Muscle of arm (tissue), 12 donors: Measurements from ENCODE around the gene ACAD11. TPM values are rescaled to one million over a fixed set of nuclear protein-coding genes. Genes with fewer than 3 reads are reported as not detected.
A peak's percentile ranks its signal among the peaks of the same experiment; 100 is the strongest.
"Not testable (repeated sequence)": the region's sequence is repeated elsewhere in the genome, so short reads cannot be mapped to it uniquely, and the experiment has no call there.

Experiments
- DNase-seq: peaks from one replicate; pipeline ENCODE4 v3.0.0-alpha.2; 2013
- polyA plus RNA-seq, 12 donors: library from polyadenylated mRNA; unstranded; fragments of 120-200 nt; gene quantifications; one replicate each; pipeline ENCODE4 v1.2.1, GENCODE V29; 2013; ENCODE audit not compliant: insufficient read length in 12 of 12

The ACAD11 gene
- polyA plus RNA-seq, 12 donors: 8.2 to 43.0 (median 13.3) TPM; not detected in 1

DNA sequence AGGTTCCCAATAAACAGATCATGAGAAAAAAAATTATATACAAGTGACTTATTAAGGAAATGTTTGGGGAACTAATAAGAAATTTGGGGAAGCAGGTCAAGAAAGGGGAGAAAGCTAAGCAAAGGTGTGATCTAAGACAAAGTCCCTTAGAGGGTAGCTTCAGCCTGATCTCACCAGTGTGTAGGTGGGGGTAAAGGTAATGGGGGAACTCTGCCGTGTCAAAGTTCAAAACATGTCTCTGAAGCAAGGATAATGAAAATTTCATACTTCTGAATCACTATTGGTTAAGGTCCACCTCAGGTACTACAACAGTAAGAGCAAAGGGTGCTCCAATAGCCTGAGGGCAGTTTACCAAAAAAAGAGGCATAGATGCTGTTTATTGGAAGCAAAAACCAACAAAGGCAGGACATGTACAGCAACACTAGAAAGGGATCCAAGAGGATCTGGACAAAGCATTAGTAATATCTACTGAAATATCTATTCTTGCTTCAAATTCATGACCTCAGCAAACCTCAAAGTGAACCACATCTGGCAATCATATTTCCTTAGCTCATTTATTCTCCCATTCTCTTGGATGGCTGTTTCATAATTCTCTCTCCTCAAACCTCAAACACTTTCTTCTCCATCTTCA is 6.9 kb downstream of the ACAD11 start:
- peak; percentile 7 for DNase-seq

DNA sequence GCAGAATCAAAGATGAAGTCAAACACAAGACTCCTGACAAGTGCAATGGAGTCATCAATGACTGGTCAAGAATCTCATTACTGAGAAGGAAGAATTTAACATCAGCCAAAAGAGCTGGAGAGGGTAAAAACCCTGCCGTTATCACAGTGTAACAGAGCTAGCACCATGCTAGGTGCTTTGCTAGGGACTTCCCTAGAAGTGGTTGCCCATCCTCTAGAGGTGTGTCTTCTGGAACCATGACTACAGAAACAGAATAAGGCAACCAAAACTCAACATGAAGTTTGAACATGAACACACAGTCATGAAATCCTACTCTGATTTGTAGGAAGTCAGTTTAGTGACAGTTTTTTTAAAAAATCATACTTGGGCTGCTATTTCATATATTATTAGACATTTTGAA is 9.5 kb downstream of the ACAD11 start:
- no peak for DNase-seq

DNA sequence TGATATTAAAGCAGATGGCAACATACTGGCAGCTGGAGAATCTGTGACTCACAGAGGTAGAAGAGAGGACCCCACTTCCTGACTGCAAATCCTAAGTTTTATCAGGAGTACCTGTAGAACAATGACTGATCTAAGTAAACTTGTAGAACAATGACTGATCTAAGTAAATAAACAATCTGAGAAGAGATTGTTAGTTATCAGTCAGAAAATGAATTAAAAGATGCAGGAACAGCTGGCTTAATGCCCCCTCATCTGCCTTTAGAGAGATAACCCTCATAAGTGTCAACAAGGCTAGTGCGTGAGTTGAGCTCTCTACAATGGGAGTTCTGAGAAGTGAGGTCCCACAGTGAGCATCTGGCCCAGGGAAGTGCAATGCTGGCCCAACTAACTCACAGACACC is 14.6 kb downstream of the ACAD11 start:
- DNase-seq: no peak

DNA sequence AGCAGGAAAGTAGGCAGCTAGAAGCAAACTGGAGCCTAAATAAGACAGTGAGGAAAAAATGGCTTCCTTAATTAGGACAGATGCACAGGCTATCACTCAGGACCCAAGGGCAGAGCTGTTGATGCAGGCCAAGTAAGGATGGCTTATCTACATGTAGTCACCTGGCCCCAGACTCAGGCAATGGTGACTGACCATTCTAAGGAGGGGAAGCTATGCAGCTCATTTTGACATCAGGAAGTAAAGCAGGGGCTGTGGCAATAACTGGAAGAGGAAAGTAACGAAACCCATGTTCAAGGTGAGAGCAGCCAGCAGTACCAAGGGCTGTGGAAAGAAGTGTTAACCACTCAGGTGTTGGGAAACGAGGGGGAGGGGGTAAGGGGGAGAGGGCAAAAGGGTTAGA is 16.2 kb downstream of the ACAD11 start:
- no peak for DNase-seq

DNA sequence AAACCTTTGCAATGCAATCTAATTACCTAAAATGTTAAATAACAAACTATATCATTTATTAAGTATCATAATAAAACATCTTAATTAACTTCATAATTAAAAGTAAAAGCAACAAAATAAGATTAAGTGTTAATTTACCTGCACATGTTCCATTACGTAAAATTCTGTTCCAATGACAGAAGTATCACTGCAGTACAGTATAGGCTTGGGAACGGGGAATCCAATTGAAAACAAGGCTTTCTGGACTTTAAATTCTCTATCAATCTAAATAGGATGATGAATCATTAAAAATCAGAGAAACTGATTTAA is 17.1 kb downstream of the ACAD11 start:
- no peak for DNase-seq

DNA sequence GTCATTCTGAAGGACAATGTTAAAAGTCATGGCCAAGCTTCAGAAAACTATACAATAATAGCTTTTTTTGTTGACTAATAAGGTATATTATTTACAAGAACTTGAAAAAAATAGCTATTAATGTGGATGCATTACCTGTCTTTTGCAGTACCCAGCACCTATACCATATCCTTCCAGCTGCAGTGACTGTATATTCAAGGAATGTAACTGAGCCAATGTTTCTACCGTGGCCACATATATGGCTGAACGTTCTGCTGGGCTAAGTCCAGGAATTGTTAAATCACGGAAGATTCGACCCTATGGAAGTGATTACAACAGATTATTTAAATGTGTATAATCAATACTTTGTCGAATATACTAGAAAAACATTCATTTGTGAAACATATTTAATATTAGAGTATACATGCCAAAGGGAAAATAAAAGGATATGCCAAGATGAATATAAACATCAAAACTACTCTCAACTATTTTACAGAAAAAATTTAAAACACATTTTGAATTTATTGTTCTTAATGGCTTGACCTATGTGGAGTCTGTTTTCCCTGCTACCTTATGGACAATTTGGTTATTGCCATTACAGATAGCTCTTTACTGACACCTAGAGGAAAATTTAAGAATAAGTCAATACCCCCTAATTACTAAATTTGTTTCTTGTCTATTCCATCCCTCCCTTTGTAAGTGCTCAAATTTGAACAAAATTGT is 17.6 kb downstream of the ACAD11 start:
- peak; percentile 58 for DNase-seq

DNA sequence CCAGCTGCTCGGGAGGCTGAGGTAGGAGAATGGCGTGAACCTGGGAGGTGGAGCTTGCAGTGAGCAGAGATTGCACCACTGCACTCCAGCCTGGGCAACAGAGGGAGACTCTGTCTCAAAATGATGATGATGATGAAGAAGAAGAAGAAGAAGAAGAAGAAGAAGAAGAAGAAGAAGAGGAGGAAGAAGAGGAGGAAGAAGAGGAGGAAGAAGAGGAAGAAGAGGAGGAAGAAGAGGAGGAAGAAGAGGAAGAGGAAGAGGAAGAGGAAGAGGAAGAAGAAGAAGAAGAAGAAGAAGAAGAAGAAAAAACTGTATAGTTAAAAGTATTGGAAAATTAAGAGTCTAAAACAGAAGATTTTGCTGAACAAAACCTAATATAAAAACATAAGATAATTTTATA is 18.2 kb downstream of the ACAD11 start:
- not testable (repeated sequence) for DNase-seq

DNA sequence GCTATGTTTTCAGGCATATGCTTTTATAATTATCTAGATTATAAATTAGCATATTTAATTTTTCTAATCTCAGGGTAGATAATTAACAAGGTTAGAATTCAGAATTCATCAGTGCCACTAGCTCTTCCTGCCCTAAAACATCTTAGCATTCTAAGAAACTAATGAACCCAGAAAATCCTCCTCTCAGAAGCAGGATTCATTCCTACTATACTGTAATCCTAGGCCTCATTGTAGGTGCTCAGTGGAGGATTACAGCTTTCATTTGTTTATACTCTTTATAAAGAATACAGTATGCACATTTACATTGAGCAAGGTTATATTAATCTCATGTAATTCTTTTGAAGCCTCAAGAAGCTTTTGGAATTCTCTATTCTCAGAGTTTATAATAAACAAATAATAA is 20.9 kb downstream of the ACAD11 start:
- DNase-seq: no peak

DNA sequence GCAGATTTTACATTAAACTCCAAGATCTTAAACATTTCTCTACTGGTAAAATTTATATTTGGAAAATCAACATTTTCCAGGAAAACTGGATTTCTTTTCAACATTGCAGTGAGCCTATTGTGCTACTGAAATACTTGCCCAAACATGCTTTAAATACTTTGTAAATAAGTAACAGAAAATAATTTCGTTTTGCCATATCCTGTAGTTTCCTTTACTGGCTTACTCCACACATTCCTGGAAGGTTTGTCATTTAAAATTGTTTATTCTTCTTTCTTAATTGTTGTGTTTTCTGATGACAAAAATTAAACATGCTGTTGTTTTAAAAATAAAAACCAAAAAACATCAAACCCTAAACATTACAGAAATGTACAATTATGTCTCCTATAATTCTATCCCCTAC is 22.0 kb downstream of the ACAD11 start:
- no peak for DNase-seq

DNA sequence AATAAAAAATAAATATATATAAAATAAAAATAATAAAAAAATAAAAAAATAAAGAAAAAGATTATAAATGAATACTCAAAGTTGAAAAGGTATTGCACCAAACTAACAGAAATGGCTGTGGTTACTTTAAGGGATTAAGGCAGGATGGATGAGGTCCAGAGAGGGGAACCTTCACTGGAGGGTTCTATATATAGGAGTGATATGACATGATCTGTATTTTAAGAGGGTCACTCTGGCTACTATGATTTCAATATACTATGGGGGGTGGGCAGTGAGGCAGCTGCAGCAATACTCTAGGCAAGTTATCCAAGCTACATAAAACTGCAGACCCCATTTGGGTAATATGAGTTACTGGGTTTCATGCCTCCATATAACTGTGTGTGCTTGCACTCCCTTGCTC is 24.6 kb downstream of the ACAD11 start:
- no peak for DNase-seq

DNA sequence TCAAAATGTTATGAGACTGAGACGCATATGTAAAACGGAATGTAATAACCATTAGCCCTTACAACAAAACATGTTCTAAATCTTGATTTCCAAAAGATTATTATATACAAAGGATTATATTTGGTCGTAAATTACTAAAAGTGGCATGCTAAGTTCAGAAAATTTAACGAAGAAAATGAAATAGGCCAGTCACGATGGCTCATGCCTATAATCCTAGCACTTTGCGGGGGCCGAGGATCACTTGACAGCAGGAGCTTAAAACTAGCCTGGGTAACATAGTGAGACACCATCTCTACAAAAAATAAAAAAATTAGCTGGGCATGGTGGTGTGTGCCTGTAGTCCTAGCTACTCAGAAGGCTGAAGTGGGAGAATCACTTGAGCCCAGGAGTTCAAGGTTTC is 29.0 kb downstream of the ACAD11 start:
- no peak for DNase-seq

DNA sequence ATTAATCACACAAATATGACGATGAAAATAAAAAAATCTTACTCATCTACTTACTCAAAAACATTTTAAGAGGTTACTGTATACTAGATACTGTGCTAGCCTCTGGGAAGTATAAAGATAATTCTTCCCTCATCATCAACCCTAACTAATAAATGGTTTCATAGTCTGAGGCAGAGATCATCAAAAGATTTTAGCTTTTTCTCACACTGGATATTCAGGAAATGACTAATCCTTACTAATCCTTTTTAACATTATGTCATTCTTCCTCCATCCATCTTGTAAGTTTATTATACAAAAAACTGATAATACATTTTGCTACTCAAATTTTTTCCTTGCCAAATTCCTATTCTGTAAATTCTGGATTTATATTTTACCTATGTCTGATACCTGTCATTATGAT is 29.7 kb downstream of the ACAD11 start:
- no peak for DNase-seq

DNA sequence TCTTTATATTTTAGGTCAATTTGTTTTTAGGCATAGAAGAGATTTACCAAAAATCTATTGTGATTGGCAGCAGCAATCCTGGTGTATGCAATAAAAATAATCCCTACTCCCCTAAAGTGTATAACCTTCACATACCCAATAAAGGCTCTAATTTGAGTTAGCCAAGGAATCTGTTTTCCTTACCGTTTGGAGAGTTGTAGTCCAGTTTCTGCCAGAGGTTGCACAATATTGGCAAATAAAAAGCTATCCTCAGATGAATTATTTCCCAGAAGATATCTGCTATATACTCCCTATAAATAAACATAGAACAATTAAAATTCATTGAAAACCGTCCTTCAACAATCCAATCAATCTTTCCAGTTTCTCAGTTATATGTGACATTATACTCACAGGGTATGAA is 31.5 kb downstream of the ACAD11 start:
- no peak for DNase-seq

DNA sequence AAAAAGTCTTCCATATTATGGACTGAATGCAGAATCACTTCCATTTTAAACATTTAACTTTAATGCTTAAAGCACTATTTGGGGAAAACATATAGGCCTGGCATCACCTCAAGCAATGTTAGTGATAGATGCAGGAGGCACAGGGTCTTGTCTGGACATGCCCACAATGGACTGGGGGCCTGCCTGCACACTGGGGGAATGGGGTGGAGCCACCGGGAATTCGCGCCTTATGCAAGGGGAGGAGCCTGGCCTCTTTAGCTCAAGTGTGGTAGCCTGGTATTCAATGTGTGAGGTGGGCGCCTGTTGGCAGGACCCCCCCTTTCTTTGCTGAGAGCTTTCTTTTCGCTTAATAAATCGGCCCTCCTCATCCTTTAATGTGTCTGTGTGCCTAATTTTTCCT is 32.7 kb downstream of the ACAD11 start:
- no peak for DNase-seq

DNA sequence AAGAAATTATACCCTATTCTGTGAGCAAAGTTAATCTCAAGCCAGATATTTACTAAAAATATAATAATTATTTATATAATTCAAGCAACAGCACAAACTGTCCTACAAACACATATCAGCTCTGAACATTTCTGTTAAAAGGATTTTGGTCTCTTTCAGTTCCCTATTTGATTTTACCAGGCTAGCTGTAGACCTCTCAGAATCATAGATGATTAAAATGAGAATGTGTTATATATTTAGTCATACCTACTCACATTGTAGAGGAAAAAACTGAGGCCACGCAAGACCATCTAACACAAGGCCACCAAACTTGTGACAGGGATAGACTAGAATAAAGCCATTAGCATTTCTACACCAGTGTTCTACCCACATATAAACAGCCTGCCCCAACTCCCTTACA is 34.0 kb downstream of the ACAD11 start:
- DNase-seq: no peak

DNA sequence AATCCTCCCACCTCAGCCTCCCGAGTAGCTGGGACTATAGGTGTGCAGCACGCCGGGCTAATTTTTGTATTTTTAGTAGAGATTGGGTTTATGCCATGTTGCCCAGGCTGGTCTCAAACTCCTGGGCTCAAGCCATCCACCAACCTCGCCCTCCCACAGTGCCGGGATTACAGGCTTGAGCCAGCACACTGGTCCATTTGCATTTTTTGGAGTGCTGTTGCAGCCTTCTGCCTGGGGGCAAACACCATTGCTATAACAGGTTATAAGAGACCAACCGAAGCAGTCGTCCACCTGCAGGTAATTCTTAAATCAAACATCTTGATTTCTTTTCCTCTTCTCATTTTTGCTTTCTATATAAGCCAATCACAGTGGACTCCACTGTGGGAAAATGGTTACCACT is 34.8 kb downstream of the ACAD11 start:
- no peak for DNase-seq

DNA sequence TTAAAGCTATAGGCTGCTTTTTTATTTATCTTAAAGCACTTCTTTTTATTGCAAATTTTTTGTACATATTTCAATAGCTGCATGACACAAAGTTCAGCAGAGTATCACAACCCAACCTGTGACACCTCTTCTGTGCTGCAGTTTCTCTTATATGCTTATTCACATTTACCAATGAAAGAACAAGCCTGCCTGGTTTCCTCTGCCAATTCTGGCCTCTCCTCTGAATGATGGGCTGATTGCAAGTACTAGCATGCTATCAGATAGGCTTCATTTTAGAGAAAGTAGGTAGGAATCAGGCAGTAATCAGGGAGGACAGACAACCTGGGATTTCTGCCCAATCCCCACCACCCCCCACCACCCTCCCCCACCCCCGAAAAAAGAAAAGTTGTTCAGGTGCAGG is 36.0 kb downstream of the ACAD11 start:
- no peak for DNase-seq

DNA sequence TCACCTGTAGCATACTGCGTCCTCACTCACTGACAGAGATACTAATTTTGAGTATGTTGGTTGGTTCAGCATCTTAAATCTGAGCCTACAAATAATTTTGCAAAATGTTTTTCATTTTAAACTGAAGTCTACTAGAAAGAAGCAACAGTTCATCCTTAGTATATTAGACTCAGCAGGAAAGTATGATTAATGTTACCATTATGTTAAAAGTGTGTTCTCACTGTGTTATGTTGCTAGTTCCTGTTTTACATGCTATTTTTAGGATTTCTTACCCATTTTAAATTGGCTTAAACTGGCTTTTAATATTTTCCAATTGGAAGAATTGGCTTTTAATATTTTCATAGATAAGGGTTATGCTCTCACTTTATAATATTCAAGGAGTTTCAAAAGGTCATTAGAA is 36.8 kb downstream of the ACAD11 start:
- DNase-seq: no peak

DNA sequence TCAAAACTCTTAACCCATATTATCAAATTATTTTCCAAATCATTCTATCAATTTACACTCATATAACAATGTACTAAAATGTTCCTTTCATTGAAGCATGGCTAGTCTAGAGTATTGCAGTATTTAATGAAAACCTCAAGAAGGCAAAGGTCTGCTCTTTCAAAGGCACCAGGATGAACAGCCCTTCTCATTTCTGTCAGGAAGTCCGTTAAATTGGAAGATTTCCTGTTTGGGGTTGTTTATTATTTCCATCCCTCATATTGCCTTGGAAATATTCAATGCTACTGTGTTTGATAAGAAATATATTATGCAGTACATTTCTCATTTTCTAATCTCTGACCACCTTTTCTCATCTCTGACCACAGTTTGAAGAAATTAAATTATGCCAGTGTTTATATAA is 37.5 kb downstream of the ACAD11 start:
- no peak for DNase-seq

DNA sequence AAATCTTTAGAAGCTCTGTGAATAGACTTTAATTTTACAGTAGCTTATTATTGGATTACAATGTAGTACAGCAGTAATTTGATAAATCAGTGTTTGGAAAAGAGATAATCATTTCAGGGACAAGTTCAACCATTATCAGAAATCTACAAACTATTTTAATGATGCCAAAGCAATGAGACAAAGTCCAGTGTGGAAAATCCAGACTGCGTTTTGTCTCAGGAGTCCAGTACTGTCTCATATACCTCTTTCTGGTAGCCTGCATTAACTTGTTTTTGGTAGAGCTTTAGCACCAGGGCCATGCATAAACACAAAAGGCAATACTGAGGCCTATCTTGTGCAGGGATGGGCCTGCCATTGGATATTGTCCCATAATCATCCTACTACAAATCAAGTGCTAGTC is 42.8 kb downstream of the ACAD11 start:
- DNase-seq: no peak

DNA sequence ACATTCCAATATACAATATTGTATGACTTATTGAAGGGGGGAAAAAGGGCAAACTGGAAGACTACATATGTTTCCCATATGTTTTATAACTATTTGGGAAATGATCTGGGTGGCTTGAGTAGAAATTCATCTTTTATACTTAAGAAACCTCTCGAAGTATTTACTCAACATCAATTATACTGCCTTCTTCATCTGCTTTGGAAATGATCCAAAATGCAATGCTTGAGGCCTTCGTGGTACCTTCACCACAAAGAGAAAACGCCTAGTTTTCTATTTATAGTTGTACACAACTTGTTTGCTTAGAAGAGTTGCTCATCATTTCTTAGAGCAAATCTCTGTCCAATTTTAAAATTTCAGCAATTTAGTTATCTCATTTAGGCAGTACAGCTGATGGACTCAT is 43.7 kb downstream of the ACAD11 start:
- no peak for DNase-seq

DNA sequence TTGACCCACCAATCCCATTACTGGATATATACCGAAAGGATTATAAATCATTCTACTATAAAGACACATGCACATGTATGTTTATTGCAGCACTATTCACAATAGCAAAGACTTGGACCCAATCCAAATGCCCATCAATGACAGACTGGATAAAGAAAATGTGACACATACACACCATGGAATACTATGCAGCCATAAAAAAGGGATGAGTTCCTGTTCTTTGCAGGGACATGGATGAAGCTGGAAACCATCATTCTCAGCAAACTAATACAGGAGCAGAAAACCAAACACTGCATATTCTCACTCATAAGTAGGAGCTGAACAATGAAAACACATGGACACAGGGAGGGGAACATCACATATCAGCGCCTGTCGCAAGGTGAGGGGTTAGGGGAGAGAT is 44.3 kb downstream of the ACAD11 start:
- not testable (repeated sequence) for DNase-seq

DNA sequence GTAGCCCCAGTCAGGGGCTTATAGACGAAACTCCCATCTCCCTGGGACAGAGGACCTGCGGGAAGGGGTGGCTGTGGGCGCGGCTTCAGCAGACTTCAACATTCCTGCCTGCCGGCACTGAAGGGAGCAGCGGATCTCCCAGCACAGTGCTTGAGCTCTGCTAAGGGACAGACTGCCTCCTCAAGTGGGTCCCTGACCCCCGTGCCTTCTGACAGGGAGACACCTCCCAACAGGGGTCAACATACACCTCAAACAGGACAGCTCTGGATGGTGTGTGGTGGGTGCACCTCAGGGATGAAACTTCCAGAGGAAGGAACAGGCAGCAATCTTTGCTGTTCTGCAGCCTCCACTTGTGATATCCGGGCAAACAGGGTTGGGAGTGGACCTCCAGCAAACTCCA is 53.0 kb downstream of the ACAD11 start:
- DNase-seq: not testable (repeated sequence)

DNA sequence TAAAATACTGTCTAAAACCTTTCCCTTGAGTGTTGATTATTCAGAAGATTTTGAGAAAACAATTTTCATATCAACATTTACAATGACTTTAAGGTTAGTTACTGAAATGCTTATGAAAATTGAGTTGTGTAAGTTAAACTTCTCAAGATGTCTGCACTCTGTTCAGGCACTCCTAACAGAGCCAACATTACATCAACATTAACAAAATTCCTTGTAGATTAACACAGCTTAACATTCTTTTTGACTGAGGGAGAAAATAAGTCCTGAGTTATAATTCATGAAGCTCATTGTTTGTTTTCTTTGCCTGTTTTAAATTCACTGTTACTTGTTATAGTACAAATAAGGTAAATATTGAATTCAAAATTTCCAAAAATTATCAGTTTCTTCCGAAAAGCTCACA is 53.5 kb downstream of the ACAD11 start:
- no peak for DNase-seq
